ENCODE data around the gene FGF12. TPM values are rescaled to one million over a fixed set of nuclear protein-coding genes. Genes with fewer than 3 reads are reported as not detected.

FGF12 gene
- total and polyA plus RNA-seq, 2 of the 13 experiments (the other 11 are each of a cell fraction or from before 2014, with no cell fraction given): 0.07 TPM; not detected in 1

DNA sequence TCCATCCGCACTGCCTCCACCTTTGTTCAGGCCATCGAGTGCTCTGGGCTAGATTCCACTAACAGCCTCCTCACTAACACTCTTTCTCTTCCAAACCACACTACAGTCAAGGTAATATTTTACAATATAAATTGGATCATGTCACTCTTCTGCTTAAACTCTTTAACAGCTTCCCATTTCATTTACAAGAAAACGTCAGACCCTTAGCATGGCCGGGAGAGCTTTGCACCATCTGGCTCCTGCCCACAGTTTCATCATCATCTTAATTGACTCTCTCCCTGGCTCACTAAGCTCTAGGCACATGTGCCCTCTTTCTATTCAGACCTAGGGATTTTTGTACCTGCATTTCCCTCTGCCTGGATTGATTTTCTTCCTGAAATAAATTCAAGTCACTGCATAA lies 354.7 kb downstream of the FGF12 start:
- ChIA-PET CTCF (ENCODE audit: low intra/inter-chr PET ratio, low total read pairs) (no interaction called here), POLR2A (no interaction called here)
- no peak for ATAC-seq
- FAIRE-seq: no peak
- Histone ChIP-seq H3K4me3 (replicated peaks in 1 of 3; ENCODE audit: insufficient read depth in 1 of 3, low read depth in 2 of 3, low read length in 3 of 3) (no peak overlapping the region), H3K9ac (ENCODE audit: insufficient read depth, low read depth, low read length) (no peak overlapping the region), H3K9me3 (ENCODE audit: low read length) (no peaks in the 10 kb centered on the region), H3K4me2 (ENCODE audit: low read depth, low read length) (no peak overlapping the region), H3K27me3 (ENCODE audit: control insufficient read depth in 1 of 2, insufficient read depth in 2 of 2, low read length in 2 of 2) (no peaks in the 10 kb centered on the region; a peak in 1 of 5 replicates), H3K4me1 (ENCODE audit: insufficient read depth, low read length) (no peaks in the 10 kb centered on the region), H3K79me2 (ENCODE audit: insufficient read depth, low read length) (no peaks in the 10 kb centered on the region), H4K20me1 (ENCODE audit: insufficient read depth, low read length) (no peaks in the 10 kb centered on the region), H2AFZ (ENCODE audit: low read length) (no peak overlapping the region), H3K36me3 (replicated peaks in 1 of 2; ENCODE audit: control insufficient read depth in 1 of 2, insufficient read depth in 2 of 2, low read length in 2 of 2) (no peaks in the 10 kb centered on the region), H3K27ac (ENCODE audit: extremely low read length, insufficient read depth, low read length) (no peak overlapping the region)
- intact Hi-C loops (cut with micrococcal nuclease; ENCODE audit: unreplicated experiment): no loop called here
- no TSS peak for BruUV-seq (replicated peaks)
- TF ChIP-seq ZFP62 (CRISPR knock-in tag; IDR thresholded peaks at IDR 0.05) (no peak), SMAD9 (CRISPR knock-in tag; IDR thresholded peaks at IDR 0.05) (no peak), ZNF12 (CRISPR knock-in tag; IDR thresholded peaks at IDR 0.05) (no peak), TEAD2 (CRISPR knock-in tag; IDR thresholded peaks at IDR 0.05) (no peak)
- 9% methylated on average over 4 of the region's 4 CpGs for WGBS (ENCODE audit: low lambda C conversion rate)
- in situ Hi-C loops (cut with HindIII; ENCODE audit: extremely low pct_ligation_motif_present, low pct_unique_long_range_greater_than_20kb): no loop called here
- DNase-seq (ENCODE audit: low spot score): no peak

- Histone ChIP-seq H3K4me1 (ENCODE audit: insufficient read depth, low read length) (no peaks in the 10 kb centered on the region), H3K9ac (ENCODE audit: insufficient read depth, low read depth, low read length) (no peak overlapping the region), H3K27ac (ENCODE audit: extremely low read length, insufficient read depth, low read length) (no peak overlapping the region), H3K4me2 (ENCODE audit: low read depth, low read length) (no peak overlapping the region), H3K27me3 (ENCODE audit: control insufficient read depth in 1 of 2, insufficient read depth in 2 of 2, low read length in 2 of 2) (no peaks in the 10 kb centered on the region; a peak in 1 of 5 replicates), H3K9me3 (ENCODE audit: low read length) (no peaks in the 10 kb centered on the region), H3K79me2 (ENCODE audit: insufficient read depth, low read length) (no peaks in the 10 kb centered on the region), H3K36me3 (replicated peaks in 1 of 2; ENCODE audit: control insufficient read depth in 1 of 2, insufficient read depth in 2 of 2, low read length in 2 of 2) (no peaks in the 10 kb centered on the region), H3K4me3 (replicated peaks in 1 of 3; ENCODE audit: insufficient read depth in 1 of 3, low read depth in 2 of 3, low read length in 3 of 3) (no peak overlapping the region), H4K20me1 (ENCODE audit: insufficient read depth, low read length) (no peaks in the 10 kb centered on the region), H2AFZ (ENCODE audit: low read length) (no peak overlapping the region)
- BruUV-seq (replicated peaks): no TSS peak
- ATAC-seq (no peak), DNase-seq (ENCODE audit: low spot score) (no peak), FAIRE-seq (no peak)
- in situ Hi-C loops (cut with HindIII; ENCODE audit: extremely low pct_ligation_motif_present, low pct_unique_long_range_greater_than_20kb) (no loop called here), intact Hi-C loops (cut with micrococcal nuclease; ENCODE audit: unreplicated experiment) (no loop called here)
- 3% methylated on average over 2 of the region's 2 CpGs for WGBS (ENCODE audit: low lambda C conversion rate)
- ChIA-PET CTCF (ENCODE audit: low intra/inter-chr PET ratio, low total read pairs) (no interaction called here), POLR2A (no interaction called here)
- no peak for TF ChIP-seq KDM3A (CRISPR knock-in tag; IDR thresholded peaks at IDR 0.05; ENCODE audit: low read depth)
- TF ChIP-seq, protein P1, sequence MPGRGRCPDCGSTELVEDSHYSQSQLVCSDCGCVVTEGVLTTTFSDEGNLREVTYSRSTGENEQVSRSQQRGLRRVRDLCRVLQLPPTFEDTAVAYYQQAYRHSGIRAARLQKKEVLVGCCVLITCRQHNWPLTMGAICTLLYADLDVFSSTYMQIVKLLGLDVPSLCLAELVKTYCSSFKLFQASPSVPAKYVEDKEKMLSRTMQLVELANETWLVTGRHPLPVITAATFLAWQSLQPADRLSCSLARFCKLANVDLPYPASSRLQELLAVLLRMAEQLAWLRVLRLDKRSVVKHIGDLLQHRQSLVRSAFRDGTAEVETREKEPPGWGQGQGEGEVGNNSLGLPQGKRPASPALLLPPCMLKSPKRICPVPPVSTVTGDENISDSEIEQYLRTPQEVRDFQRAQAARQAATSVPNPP (CRISPR knock-in tag; IDR thresholded peaks at IDR 0.05): no peak
- TF ChIP-seq MYNN (CRISPR knock-in tag; IDR thresholded peaks at IDR 0.05; ENCODE audit: low read depth): no peak
- TF ChIP-seq BCLAF1 (IDR thresholded peaks at IDR 0.05): no peak
- TF ChIP-seq PHF21A (CRISPR knock-in tag; IDR thresholded peaks at IDR 0.05): no peak
- no peak for TF ChIP-seq ZMYM3 (CRISPR knock-in tag; IDR thresholded peaks at IDR 0.05)
- TF ChIP-seq SOX5 (CRISPR knock-in tag; IDR thresholded peaks at IDR 0.05; ENCODE audit: borderline replicate concordance): no peak
- TF ChIP-seq, protein P2, sequence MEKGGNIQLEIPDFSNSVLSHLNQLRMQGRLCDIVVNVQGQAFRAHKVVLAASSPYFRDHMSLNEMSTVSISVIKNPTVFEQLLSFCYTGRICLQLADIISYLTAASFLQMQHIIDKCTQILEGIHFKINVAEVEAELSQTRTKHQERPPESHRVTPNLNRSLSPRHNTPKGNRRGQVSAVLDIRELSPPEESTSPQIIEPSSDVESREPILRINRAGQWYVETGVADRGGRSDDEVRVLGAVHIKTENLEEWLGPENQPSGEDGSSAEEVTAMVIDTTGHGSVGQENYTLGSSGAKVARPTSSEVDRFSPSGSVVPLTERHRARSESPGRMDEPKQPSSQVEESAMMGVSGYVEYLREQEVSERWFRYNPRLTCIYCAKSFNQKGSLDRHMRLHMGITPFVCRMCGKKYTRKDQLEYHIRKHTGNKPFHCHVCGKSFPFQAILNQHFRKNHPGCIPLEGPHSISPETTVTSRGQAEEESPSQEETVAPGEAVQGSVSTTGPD (CRISPR knock-in tag; IDR thresholded peaks at IDR 0.05): no peak
- no peak for TF ChIP-seq MXI1 (IDR thresholded peaks at IDR 0.05; ENCODE audit: borderline replicate concordance, low read depth, low read length)
- TF ChIP-seq ATF7 (IDR thresholded peaks at IDR 0.05): no peak
- no peak for TF ChIP-seq ATF7 (CRISPR knock-in tag; IDR thresholded peaks at IDR 0.05)
- no peak for TF ChIP-seq RFXAP (CRISPR knock-in tag; IDR thresholded peaks at IDR 0.05; ENCODE audit: borderline replicate concordance)
Measured at GRCh38 chr3:192371870-192372400, 355.4 kb downstream of the FGF12 start.

Data from HepG2 (cell line).